Measurements from ENCODE around the gene TUBGCP2.
A peak's percentile ranks its signal among the peaks of the same experiment; 100 is the strongest.

TUBGCP2 gene

GRCh38 chr10:133342942-133343341, 34.3 kb upstream of the TUBGCP2 start:
- no peak for DNase-seq

DNA sequence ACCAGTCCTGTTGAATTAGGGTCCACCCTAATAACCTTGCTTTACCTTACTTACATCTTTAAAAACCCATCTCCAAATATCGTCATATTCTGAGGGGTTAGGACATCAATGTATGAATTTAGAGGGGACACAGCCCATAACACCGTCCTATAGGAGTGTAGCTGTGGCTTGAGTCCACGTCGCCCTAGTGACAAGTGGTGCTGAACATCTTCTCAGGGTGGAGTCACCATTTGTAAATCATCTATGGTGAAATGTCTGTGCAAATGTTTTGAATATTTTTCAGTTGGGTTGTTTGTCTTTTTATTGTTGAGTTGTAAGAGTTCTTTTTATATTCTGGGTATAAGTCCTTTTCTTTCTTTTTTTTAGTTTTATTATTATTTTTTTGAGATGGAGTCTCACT, 33.3 kb upstream of the TUBGCP2 start:
- DNase-seq, result no peak

DNA sequence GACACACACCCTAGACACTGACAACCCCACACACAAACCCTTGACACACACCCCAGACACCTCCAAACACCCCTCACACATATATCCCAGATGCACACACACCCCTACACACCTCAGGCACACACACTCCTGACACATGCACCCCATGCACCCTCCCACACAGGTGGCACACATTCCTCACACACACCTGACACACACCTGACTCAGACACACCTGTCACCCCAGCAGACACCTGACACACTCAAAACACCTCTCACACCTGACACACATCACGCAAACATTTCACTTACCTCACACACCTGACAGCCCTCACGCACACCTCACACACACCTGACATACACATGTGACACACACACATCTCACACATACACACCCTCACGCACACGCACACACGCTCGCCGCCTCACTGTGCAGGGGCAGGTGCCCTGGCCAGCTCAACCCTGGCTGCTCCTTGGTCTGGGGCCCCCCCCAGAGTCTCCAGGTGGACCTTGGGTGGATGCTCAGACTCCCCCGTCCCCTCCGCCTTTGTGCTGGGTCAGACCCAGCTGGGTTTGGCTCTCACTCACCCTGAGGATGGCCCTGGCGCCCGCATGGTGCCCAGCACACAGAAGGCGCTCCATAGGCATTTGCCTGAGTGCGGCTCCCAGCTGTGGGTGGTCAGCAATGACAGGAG, 31.2 kb upstream of the TUBGCP2 start:
- no peak for DNase-seq

GRCh38 chr10:133338080-133339071, 29.7 kb upstream of the TUBGCP2 start:
- no peak for DNase-seq

- no peak for DNase-seq
These were observed 28.7 kb upstream of the TUBGCP2 start for GRCh38 chr10:133337370-133337725.

GRCh38 chr10:133336577-133337369, 28.1 kb upstream of the TUBGCP2 start, which contains the start of gene CALY:
TSS of gene CALY (minus strand) at chr10:133336896. CDS start at chr10:133328989, 7,907 bp downstream.
- no peak for DNase-seq

GRCh38 chr10:133336118-133336576, 27.5 kb upstream of the TUBGCP2 start:
- no peak for DNase-seq

DNA sequence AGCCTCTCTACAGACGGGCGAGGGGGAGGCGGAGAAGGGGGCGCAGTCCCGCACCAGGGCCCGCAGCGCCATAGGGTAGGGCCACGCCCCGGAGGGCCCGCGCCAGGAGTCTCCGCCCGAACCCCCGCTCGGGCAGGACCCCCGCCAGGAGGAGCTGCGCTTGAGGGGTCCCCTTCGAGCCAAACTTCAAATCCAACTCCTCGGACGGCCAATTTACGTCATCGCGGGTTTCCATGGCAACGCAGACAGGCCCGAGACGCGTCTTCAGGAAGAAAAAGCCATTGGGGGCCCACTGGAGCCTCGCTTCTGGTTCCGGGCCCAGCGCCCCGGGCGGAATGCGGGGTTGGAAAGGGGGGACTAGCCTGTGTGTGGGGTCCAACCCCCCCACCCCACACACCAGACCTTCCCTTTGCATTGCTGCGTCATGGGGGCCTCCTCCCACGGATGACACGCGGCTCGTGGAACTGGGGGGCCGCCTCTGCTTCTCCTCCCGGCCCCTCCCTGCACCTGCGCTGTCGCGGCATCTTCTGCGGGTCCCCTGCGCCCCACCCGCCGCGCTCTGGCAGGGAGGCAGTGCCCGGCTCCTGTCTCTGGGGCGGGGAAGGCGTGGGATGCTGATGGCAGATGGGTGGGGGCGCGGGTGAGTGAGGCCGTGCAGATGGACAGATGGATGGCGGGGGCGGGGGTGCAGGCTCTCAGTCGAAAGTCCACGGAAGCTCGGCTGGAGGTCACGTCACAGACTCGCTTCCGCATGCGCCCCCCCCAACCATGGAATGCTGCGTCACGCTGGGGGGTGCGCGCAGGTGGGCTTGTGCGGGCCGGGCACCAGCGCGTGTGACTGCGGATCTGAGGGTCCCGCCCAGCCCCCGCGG, 26.8 kb upstream of the TUBGCP2 start:
- DNase-seq, result no peak

GRCh38 chr10:133334503-133335245, 26.0 kb upstream of the TUBGCP2 start:
- DNase-seq, result no peak

DNA sequence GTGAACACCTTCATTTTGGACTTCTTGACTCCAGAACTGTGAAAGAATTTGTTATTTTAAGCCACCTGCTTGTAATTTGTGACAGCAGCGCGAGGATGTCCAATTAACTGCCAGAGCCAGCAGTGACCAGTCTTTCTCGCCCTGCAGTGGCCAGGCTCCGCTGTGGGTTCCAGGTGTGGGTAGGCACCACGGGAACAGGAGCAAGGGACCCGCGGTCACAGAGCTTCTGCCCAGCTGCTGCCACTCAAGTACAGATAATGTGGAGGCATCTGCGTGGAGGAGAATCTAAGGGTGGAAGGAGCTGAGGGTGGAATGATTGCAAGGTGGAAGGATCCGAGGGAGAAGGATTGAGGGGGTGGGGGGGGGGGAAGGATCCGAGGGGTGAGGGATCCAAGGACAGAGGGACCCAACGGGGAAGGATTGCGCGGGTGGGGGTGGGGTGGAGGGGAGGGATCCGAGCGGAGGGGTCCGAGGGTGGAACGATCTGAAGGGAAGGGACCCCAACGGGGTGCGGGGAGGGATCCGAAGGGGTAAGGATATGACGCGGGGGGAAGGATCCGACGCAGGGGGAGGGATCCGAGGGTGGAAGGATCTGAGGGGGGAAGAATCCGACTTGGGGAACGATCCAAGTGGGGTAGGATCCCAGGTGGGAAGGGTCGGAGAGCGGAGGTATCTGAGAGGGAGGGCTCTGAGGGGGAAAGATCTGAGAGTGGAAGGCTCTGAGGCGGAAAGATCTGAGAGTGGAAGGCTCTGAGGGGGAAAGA, 24.4 kb upstream of the TUBGCP2 start:
- DNase-seq, result no peak

GRCh38 chr10:133329491-133330202, 21.0 kb upstream of the TUBGCP2 start:
- peak; percentile 53 for DNase-seq

DNA sequence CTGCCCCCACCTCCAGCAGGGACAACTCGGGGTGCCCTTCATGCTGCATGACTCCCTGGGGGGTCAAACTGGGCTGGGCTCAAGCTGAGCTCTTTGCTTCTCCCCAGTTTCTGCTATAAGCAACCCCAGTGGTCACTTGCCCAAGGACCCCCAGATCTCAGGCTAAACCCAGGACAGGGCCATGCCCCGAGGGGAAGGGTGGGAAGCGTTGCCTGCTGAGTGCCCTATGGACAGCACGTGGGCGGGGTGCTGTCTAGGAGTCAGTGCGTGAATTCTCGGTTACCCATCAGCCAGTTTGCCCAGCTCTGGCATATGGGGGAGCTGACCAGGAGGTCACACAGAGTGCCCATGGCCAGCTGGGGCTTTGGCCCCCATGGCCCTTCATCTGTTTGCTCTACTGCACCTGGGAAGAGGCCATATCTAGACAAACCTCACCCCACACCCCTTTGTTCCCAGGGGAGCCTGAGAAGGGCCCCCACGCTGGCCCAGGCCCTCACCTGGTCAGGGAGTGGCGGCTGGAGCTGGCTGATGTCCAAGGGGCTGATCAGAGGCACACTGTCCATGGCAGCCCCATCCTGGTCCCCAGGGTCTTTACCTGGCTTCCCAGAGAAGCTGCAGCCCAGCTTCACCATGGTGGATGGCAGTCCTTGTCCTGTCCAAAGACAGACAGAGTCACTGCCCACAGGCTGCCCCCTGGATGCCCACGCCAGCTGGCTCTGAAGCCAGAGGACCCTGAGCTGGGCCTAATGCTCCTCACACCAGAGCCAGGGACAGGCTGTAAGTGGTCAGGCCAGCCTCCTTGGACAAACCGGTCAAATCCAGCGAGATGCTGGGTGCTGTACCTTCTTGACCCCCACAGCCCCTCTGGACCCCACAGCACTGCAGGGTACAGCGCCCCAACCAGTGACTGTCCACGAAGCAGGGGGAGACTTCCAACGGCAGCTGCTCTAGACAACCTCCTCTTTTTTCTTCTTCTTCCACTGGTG, 20.0 kb upstream of the TUBGCP2 start:
- no peak for DNase-seq

DNA sequence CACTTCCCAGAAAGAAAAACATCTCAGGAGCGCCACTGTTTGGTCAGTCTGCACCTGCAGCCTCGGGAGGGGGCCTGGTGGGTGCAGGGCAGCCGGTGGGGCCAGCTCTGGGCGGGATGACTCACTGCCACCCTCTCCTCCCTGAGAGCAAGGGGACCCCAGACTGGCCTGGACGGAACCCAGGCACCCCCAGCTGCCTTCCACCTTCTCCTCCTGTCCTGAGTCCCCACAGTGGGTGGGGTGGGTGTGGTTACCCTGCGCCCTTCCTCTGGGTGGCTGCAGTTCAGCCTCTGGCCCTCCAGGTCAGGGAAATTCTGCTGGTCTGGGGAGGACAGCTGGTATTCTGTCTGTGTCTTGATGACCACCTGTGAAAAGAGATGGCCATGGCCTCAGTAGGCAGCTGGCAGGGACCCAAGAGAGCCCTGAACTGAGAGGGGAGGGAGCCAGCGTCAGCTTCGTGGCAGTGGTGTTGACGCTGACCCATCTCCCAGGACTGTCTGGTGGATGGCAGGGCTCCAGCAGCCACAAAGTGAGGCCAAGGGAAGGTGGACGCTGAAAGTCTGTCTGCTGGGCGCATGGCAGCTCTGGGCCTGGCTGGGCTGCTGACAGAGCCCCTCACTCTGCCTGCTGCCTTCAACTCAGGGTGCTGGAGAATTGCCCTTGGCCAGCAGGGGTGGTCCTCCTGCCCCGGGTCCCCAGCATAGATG, 19.1 kb upstream of the TUBGCP2 start:
- no peak for DNase-seq

DNA sequence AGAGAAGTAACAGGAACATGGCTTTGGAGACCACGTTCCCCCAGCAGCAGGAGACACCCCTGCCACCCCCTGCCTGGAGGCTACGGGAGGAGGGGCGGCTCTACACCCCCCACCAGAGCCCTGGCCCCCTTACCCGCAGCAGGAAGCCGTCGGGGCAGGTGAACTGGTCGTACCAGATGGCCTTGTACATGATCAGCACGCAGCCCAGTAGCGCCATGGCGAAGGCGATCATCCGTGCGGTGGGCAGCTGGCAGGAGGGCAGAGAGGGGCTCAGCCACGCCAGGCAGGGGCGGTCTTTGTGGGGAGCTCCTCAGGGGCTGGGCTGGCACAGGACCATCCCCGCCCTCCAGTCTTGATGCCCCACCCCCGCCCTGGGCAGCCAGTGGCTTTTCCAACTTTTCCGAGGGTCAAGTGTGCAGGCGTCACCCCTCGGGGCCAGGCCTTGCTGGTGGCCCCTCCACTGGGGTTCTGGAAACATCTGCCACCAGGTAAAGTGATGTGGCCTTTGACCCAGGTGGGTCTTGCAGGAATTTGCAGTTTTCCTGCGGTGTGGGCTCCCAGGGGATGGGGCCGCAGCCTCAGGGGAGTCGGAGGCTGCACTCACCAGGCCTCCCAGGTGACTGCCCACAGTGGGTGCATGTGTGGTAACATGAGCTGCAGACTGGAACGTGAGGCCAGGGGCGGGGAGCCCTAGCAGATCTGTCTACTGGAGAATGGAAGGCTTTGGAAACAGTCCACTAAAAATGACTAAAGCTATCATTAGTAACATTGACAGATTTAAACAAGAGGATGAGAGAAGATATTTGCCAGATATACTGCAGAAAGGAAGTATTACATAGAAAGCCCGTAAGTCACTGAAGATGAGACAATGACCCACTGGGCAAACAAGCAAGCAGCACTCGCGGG, 18.3 kb upstream of the TUBGCP2 start:
- no peak for DNase-seq

DNA sequence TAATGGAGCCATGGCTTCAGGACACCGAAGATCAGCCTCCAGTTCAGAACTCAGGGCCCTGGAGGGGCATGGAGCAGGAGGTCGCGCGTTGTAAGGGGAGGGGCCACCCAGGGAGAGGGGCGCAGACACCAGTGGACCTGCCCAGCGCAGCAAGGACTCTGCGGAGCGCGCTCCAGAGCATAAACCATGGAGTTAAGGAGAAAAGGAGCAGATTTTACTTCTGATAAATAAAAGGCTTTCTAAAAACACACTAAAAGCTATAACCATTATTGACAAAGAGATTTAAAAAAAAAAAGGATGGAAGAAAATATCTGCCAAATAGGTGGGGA, 17.5 kb upstream of the TUBGCP2 start:
- DNase-seq, result no peak

- no peak for DNase-seq
These were observed 17.0 kb upstream of the TUBGCP2 start for GRCh38 chr10:133325440-133326222.
